Testis (tissue), 3 donors: ENCODE data around the gene SOST. TPM values are rescaled to one million over a fixed set of nuclear protein-coding genes. Genes with fewer than 3 reads are reported as not detected.
A peak's percentile ranks its signal among the peaks of the same experiment; 100 is the strongest.

Experiments used
- DNase-seq: peaks from one replicate; pipeline ENCODE4 v3.0.0-alpha.2; 2019
- H3K27ac ChIP-seq, 2 donors: fragments of 200-600 bp; sonication (generic); one replicate each; pipeline ENCODE4 v1.5.1; 2019
- H3K27me3 ChIP-seq: fragments of 200-600 bp; sonication (generic); one replicate; pipeline ENCODE4 v1.5.1; 2019
- H3K36me3 ChIP-seq: fragments of 200-600 bp; sonication (generic); one replicate; pipeline ENCODE4 v1.5.1; 2017; ENCODE audit warnings: low read depth; ENCODE audit errors: missing control alignments
- H3K4me1 ChIP-seq: fragments of 200-600 bp; sonication (generic); one replicate; pipeline ENCODE4 v1.5.1; 2019
- H3K4me3 ChIP-seq, 2 donors: fragments of 200-600 bp; sonication (generic); one replicate each; pipeline ENCODE4 v1.5.1; 2017 to 2019
- H3K9me3 ChIP-seq: fragments of 200-600 bp; sonication (generic); one replicate; pipeline ENCODE4 v1.5.1; 2017
- CTCF ChIP-seq, 3 experiments: fragments of 450-650 bp in 2 of 3; fragments of 200-600 bp in 1 of 3; sonication (generic) in 1 of 3; IDR thresholded peaks; one replicate each; pipeline ENCODE4 v1.5.1; 2016 to 2019; ENCODE audit warnings: antibody characterized with exemption in 3 of 3, mild to moderate bottlenecking in 2 of 3, moderate library complexity in 1 of 3
- POLR2A ChIP-seq: fragments of 450-650 bp; IDR thresholded peaks from one replicate; pipeline ENCODE4 v1.6.1; 2017; ENCODE audit warnings: antibody characterized with exemption, mild to moderate bottlenecking, moderate library complexity
- WGBS, 2 donors: methylation state at CpG; one replicate each; pipeline ENCODE4 v1.1.5; 2018; 5-methylcytosine and 5-hydroxymethylcytosine counted together
- intact Hi-C: fragments of 100-400 bp; cut with DNase I; formaldehyde crosslinking; loops from one replicate; pipeline ENCODE4 v1.15.1; 2023; ENCODE audit warnings: low total_unique reads
- polyA plus RNA-seq: library from polyadenylated mRNA; stranded (reverse); fragments of 350-450 nt; fragmentation: Illumina TruSeq; extraction: RNeasy Lipid Tissue Mini Kit (QIAGEN cat#74804); gene quantifications from one replicate; pipeline ENCODE4 v1.2.3, GENCODE V29; 2014; ENCODE audit warnings: low read depth, low replicate concordance; ENCODE audit not compliant: insufficient read depth
- total RNA-seq, 2 donors: library from RNA; depleted of rRNA; stranded (reverse); fragments of >200 nt; gene quantifications; one replicate each; pipeline ENCODE4 v1.2.3, GENCODE V29; 2016

SOST gene
- total and polyA plus RNA-seq, 3 donors from 2014 or later = 0.24 TPM; not detected in 2

- intact Hi-C loops = no loop called here
- H3K27ac ChIP-seq = no peak overlapping the region
- H3K36me3 ChIP-seq = no peaks in the 10 kb centered on the region
- no peaks in the 10 kb centered on the region for H3K9me3 ChIP-seq
- no peak for DNase-seq
- H3K4me1 ChIP-seq = peaks cover 4% of the 10 kb centered on the region
- no peaks in the 10 kb centered on the region for H3K27me3 ChIP-seq
- TF ChIP-seq CTCF (IDR thresholded peaks at IDR 0.05) = no peak
- no peak for TF ChIP-seq POLR2A
- H3K4me3 ChIP-seq = no peak overlapping the region
- 70 to 77% methylated on average over 6 of the region's 6 CpGs for WGBS, 2 donors
Observed at GRCh38 chr17:43717913-43718312, 40.7 kb downstream of the SOST start.

GRCh38 chr17:43714465-43715149 is 44.0 kb downstream of the SOST start:
- intact Hi-C loops = no loop called here
- H3K4me1 ChIP-seq = peaks cover 4% of the 10 kb centered on the region
- no peak overlapping the region for H3K27ac ChIP-seq
- WGBS, 2 donors = 64 to 75% methylated on average over 4 of the region's 4 CpGs
- H3K27me3 ChIP-seq = no peaks in the 10 kb centered on the region
- H3K4me3 ChIP-seq = no peak overlapping the region
- no peaks in the 10 kb centered on the region for H3K36me3 ChIP-seq
- H3K9me3 ChIP-seq = no peaks in the 10 kb centered on the region
- DNase-seq = no peak
- TF ChIP-seq CTCF (IDR thresholded peaks at IDR 0.05) = no peak

GRCh38 chr17:43713494-43714162 is 45.0 kb downstream of the SOST start:
- no peaks in the 10 kb centered on the region for H3K9me3 ChIP-seq
- TF ChIP-seq POLR2A (no peak), CTCF (IDR thresholded peaks at IDR 0.05) (no peak)
- H3K27ac ChIP-seq = no peak overlapping the region
- no peaks in the 10 kb centered on the region for H3K27me3 ChIP-seq
- WGBS, 2 donors = 0 to 1% methylated on average over 18 to 48 of the region's 53 CpGs
- intact Hi-C loops = no loop called here
- DNase-seq = no peak
- no peaks in the 10 kb centered on the region for H3K36me3 ChIP-seq
- H3K4me1 ChIP-seq = peaks cover 4% of the 10 kb centered on the region
- peak overlapping the region; percentile 43 to 69 for H3K4me3 ChIP-seq

GRCh38 chr17:43712397-43712796 is 46.2 kb downstream of the SOST start:
- no peak overlapping the region for H3K27ac ChIP-seq
- no peaks in the 10 kb centered on the region for H3K36me3 ChIP-seq
- 71 to 85% methylated on average over 6 of the region's 6 CpGs for WGBS, 2 donors
- TF ChIP-seq CTCF (IDR thresholded peaks at IDR 0.05) = no peak
- DNase-seq = no peak
- peaks cover 4% of the 10 kb centered on the region for H3K4me1 ChIP-seq
- no peaks in the 10 kb centered on the region for H3K27me3 ChIP-seq
- H3K4me3 ChIP-seq = no peak overlapping the region
- H3K9me3 ChIP-seq = no peaks in the 10 kb centered on the region
- intact Hi-C loops = no loop called here

- 93 to 97% methylated on average over 6 of the region's 6 CpGs for WGBS, 2 donors
- intact Hi-C loops = no loop called here
- Histone ChIP-seq H3K9me3 (no peaks in the 10 kb centered on the region), H3K27me3 (no peaks in the 10 kb centered on the region), H3K4me3 (no peak overlapping the region), H3K36me3 (no peaks in the 10 kb centered on the region), H3K27ac (no peak overlapping the region), H3K4me1 (peaks cover 4% of the 10 kb centered on the region)
- TF ChIP-seq CTCF (IDR thresholded peaks at IDR 0.05) (no peak), POLR2A (no peak)
- no peak for DNase-seq
Observed at GRCh38 chr17:43710101-43710500, 48.5 kb downstream of the SOST start.
